ENCODE results near the gene CEP85L. TPM values are rescaled to one million over a fixed set of nuclear protein-coding genes. Genes with fewer than 3 reads are reported as not detected.

CEP85L gene
- total and polyA plus RNA-seq, 2 of the 13 experiments (the other 11 are each of a cell fraction or from before 2014, with no cell fraction given), result 0.44 to 1.7 TPM

DNA sequence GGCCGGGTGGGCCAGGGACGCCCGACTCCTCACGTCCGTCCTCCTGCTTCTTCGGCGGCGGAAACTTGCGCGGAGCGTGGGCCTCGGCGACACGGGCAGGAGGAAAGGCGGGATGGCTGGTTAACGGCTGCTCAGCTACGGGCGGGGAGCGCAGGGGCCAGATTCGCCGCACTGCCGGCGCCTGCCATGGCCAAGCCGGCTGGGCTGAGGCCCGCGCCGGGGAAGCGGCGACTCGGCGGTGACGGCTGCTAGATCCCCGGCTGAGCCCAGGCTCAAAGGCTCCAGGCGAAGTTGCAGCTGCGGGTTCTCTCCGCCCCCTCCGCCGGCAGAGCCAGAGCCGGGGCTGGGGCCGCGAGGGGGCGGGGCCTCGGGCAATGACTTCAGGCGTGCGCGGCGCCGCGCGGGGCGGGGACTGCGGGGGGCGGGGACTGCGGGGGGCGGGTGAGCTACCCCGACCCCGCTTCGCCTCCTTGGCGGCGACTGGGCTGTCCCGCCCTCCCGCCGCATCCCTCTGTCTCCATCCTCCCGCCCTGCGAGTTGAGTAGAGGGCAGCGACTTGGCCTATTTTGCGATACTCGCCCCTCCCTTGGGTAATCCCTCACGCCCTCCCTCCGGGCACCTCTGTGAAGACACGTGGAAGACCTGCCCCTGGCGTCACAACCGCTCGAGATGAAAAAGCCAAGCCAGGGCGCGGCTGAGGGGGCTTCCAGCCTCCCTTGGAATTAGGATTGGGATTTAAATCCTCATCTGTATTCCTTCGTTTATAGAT is at the start of gene CEP85L (continued):
- 0 out of 2 replicates have a peak, but pooled peaks have one; percentile 39 for TF ChIP-seq ZNF253 (CRISPR knock-in tag; IDR thresholded peaks at IDR 0.05; ENCODE audit: borderline replicate concordance)
- peak; percentile 50; the same call in 1 of the 2 replicates for TF ChIP-seq RFXAP (CRISPR knock-in tag; IDR thresholded peaks at IDR 0.05; ENCODE audit: borderline replicate concordance)
- TF ChIP-seq, protein P1, sequence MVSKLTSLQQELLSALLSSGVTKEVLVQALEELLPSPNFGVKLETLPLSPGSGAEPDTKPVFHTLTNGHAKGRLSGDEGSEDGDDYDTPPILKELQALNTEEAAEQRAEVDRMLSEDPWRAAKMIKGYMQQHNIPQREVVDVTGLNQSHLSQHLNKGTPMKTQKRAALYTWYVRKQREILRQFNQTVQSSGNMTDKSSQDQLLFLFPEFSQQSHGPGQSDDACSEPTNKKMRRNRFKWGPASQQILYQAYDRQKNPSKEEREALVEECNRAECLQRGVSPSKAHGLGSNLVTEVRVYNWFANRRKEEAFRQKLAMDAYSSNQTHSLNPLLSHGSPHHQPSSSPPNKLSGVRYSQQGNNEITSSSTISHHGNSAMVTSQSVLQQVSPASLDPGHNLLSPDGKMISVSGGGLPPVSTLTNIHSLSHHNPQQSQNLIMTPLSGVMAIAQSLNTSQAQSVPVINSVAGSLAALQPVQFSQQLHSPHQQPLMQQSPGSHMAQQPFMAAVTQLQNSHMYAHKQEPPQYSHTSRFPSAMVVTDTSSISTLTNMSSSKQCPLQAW (CRISPR knock-in tag; IDR thresholded peaks at IDR 0.05), result no peak
- TF ChIP-seq GATAD1 (CRISPR knock-in tag; IDR thresholded peaks at IDR 0.05), result no peak
- TF ChIP-seq POLR2A (IDR thresholded peaks at IDR 0.05; ENCODE audit: insufficient read depth in 1 of 2, low read depth in 2 of 2, low read length in 2 of 2), result peak in 1 of 2 experiments; percentile 51; a peak in 1 of 4 replicates
- peak; percentile 69; the same call in 1 of the 2 replicates for TF ChIP-seq ZNF543 (CRISPR knock-in tag; IDR thresholded peaks at IDR 0.05)
- TF ChIP-seq TBL1XR1 (IDR thresholded peaks at IDR 0.05; ENCODE audit: borderline replicate concordance, low read length, partially characterized antibody), result no peak
- TF ChIP-seq, protein P2, sequence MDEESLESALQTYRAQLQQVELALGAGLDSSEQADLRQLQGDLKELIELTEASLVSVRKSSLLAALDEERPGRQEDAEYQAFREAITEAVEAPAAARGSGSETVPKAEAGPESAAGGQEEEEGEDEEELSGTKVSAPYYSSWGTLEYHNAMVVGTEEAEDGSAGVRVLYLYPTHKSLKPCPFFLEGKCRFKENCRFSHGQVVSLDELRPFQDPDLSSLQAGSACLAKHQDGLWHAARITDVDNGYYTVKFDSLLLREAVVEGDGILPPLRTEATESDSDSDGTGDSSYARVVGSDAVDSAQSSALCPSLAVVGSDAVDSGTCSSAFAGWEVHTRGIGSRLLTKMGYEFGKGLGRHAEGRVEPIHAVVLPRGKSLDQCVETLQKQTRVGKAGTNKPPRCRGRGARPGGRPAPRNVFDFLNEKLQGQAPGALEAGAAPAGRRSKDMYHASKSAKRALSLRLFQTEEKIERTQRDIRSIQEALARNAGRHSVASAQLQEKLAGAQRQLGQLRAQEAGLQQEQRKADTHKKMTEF (CRISPR knock-in tag; IDR thresholded peaks at IDR 0.05), result peak; percentile 80; the same call in 1 of the 2 replicates
- TF ChIP-seq ZMYM2 (CRISPR knock-in tag; IDR thresholded peaks at IDR 0.05), result no peak
- TF ChIP-seq, protein P3, sequence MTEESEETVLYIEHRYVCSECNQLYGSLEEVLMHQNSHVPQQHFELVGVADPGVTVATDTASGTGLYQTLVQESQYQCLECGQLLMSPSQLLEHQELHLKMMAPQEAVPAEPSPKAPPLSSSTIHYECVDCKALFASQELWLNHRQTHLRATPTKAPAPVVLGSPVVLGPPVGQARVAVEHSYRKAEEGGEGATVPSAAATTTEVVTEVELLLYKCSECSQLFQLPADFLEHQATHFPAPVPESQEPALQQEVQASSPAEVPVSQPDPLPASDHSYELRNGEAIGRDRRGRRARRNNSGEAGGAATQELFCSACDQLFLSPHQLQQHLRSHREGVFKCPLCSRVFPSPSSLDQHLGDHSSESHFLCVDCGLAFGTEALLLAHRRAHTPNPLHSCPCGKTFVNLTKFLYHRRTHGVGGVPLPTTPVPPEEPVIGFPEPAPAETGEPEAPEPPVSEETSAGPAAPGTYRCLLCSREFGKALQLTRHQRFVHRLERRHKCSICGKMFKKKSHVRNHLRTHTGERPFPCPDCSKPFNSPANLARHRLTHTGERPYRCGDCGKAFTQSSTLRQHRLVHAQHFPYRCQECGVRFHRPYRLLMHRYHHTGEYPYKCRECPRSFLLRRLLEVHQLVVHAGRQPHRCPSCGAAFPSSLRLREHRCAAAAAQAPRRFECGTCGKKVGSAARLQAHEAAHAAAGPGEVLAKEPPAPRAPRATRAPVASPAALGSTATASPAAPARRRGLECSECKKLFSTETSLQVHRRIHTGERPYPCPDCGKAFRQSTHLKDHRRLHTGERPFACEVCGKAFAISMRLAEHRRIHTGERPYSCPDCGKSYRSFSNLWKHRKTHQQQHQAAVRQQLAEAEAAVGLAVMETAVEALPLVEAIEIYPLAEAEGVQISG (CRISPR knock-in tag; IDR thresholded peaks at IDR 0.05), result peak; percentile 62; the same call in 1 of the 2 replicates
- TF ChIP-seq, protein P4, sequence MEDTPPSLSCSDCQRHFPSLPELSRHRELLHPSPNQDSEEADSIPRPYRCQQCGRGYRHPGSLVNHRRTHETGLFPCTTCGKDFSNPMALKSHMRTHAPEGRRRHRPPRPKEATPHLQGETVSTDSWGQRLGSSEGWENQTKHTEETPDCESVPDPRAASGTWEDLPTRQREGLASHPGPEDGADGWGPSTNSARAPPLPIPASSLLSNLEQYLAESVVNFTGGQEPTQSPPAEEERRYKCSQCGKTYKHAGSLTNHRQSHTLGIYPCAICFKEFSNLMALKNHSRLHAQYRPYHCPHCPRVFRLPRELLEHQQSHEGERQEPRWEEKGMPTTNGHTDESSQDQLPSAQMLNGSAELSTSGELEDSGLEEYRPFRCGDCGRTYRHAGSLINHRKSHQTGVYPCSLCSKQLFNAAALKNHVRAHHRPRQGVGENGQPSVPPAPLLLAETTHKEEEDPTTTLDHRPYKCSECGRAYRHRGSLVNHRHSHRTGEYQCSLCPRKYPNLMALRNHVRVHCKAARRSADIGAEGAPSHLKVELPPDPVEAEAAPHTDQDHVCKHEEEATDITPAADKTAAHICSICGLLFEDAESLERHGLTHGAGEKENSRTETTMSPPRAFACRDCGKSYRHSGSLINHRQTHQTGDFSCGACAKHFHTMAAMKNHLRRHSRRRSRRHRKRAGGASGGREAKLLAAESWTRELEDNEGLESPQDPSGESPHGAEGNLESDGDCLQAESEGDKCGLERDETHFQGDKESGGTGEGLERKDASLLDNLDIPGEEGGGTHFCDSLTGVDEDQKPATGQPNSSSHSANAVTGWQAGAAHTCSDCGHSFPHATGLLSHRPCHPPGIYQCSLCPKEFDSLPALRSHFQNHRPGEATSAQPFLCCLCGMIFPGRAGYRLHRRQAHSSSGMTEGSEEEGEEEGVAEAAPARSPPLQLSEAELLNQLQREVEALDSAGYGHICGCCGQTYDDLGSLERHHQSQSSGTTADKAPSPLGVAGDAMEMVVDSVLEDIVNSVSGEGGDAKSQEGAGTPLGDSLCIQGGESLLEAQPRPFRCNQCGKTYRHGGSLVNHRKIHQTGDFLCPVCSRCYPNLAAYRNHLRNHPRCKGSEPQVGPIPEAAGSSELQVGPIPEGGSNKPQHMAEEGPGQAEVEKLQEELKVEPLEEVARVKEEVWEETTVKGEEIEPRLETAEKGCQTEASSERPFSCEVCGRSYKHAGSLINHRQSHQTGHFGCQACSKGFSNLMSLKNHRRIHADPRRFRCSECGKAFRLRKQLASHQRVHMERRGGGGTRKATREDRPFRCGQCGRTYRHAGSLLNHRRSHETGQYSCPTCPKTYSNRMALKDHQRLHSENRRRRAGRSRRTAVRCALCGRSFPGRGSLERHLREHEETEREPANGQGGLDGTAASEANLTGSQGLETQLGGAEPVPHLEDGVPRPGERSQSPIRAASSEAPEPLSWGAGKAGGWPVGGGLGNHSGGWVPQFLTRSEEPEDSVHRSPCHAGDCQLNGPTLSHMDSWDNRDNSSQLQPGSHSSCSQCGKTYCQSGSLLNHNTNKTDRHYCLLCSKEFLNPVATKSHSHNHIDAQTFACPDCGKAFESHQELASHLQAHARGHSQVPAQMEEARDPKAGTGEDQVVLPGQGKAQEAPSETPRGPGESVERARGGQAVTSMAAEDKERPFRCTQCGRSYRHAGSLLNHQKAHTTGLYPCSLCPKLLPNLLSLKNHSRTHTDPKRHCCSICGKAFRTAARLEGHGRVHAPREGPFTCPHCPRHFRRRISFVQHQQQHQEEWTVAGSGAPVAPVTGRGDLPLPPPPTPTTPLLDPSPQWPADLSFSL (CRISPR knock-in tag; IDR thresholded peaks at IDR 0.05), result 0 out of 2 replicates have a peak, but pooled peaks have one; percentile 56

Data from HepG2 (cell line).